WTC11 (cell line): ENCODE results near the gene FAM50B.

Experiments
- ATF2 ChIP-seq: sonication (generic); formaldehyde crosslinking; IDR thresholded peaks from 2 replicates; pipeline ENCODE4 v1.8.1; 2022; ENCODE audit warnings: low read depth, missing genetic modification reagents, borderline replicate concordance
- ATF3 ChIP-seq: sonication (generic); formaldehyde crosslinking; conservative IDR thresholded peaks from 2 replicates; pipeline ENCODE4 v1.8.1; 2022; ENCODE audit warnings: mild to moderate bottlenecking, missing genetic modification reagents
- ATF6 ChIP-seq: sonication (generic); formaldehyde crosslinking; IDR thresholded peaks from 2 replicates; pipeline ENCODE4 v1.8.1; 2023; ENCODE audit warnings: mild to moderate bottlenecking, missing genetic modification reagents
- CTCF ChIP-seq: fragments of 200-600 bp; IDR thresholded peaks from 2 replicates; pipeline ENCODE4 v1.8.0; 2022; ENCODE audit warnings: antibody characterized with exemption
- E2F5 ChIP-seq: sonication (generic); formaldehyde crosslinking; IDR thresholded peaks from 2 replicates; pipeline ENCODE4 v1.8.1; 2022; ENCODE audit warnings: mild to moderate bottlenecking, moderate library complexity, missing genetic modification reagents
- GABPB1 ChIP-seq: sonication (generic); formaldehyde crosslinking; IDR thresholded peaks from 2 replicates; pipeline ENCODE4 v1.8.1; 2023; ENCODE audit warnings: mild to moderate bottlenecking, missing genetic modification reagents
- JUN ChIP-seq: sonication (generic); formaldehyde crosslinking; IDR thresholded peaks from 2 replicates; pipeline ENCODE4 v1.8.0; 2023; ENCODE audit warnings: mild to moderate bottlenecking, missing genetic modification reagents
- OVOL2 ChIP-seq: fragments of 250-450 bp; sonication (Bioruptor Pico); IDR thresholded peaks from 2 replicates; pipeline ENCODE4 v1.9.0; 2021; ENCODE audit warnings: mild to moderate bottlenecking, borderline replicate concordance
- STAT6 ChIP-seq: sonication (generic); formaldehyde crosslinking; conservative IDR thresholded peaks from 2 replicates; pipeline ENCODE4 v1.8.1; 2023; ENCODE audit warnings: mild to moderate bottlenecking, low read depth, missing genetic modification reagents, moderate library complexity
- TCF7 ChIP-seq: sonication (generic); formaldehyde crosslinking; IDR thresholded peaks from 2 replicates; pipeline ENCODE4 v1.8.0; 2022; ENCODE audit warnings: mild to moderate bottlenecking, low read depth, missing genetic modification reagents, moderate library complexity
- USF1 ChIP-seq: sonication (generic); formaldehyde crosslinking; IDR thresholded peaks from 2 replicates; pipeline ENCODE4 v1.8.0; 2022; ENCODE audit warnings: mild to moderate bottlenecking, missing genetic modification reagents
- ZNF232 ChIP-seq: sonication (generic); formaldehyde crosslinking; IDR thresholded peaks from 2 replicates; pipeline ENCODE4 v1.8.0; 2022; ENCODE audit warnings: mild to moderate bottlenecking, missing genetic modification reagents
- ZNF532 ChIP-seq: fragments of 250-450 bp; sonication (Bioruptor Pico); IDR thresholded peaks from 2 replicates; pipeline ENCODE4 v1.9.0; 2021; ENCODE audit warnings: mild to moderate bottlenecking, borderline replicate concordance
- ZSCAN18 ChIP-seq: fragments of 250-450 bp; sonication (Bioruptor Pico); IDR thresholded peaks from 2 replicates; pipeline ENCODE4 v2.1.2; 2022; ENCODE audit warnings: mild to moderate bottlenecking, moderate library complexity

GRCh38 chr6:3867641-3868502, 18.7 kb downstream of the FAM50B start:
- TF ChIP-seq CTCF (no peak), ZSCAN18 (no peak), USF1 (CRISPR knock-in tag) (no peak), OVOL2 (CRISPR knock-in tag) (no peak), JUN (CRISPR knock-in tag) (no peak), ZNF532 (CRISPR knock-in tag) (no peak), STAT6 (CRISPR knock-in tag) (no peak), TCF7 (CRISPR knock-in tag) (no peak), E2F5 (no peak), GABPB1 (no peak), ATF2 (CRISPR knock-in tag) (no peak), ATF6 (no peak), ATF3 (CRISPR knock-in tag) (no peak), ZNF232 (no peak)
